Fibroblast of skin of left quadriceps (primary cell): ENCODE measurements around the gene RAB7B.

Experiments used
- DNase-seq, 2 experiments: peaks; one replicate each; pipeline ENCODE4 v3.0.0-alpha.2; 2013; ENCODE audit warnings: low read depth in 2 of 2

Gene RAB7B

GRCh38 chr1:206022766-206023165 is 19.6 kb upstream of the RAB7B start:
- DNase-seq = no peak

GRCh38 chr1:206021626-206022365 is 18.6 kb upstream of the RAB7B start:
- peak; percentile 24 to 31 for DNase-seq

GRCh38 chr1:206021008-206021625 is 17.9 kb upstream of the RAB7B start:
- no peak for DNase-seq

GRCh38 chr1:206020393-206021007 is 17.3 kb upstream of the RAB7B start:
- no peak for DNase-seq

- no peak for DNase-seq
Measured at GRCh38 chr1:206015071-206015470, 11.9 kb upstream of the RAB7B start.

GRCh38 chr1:206014601-206015000 is 11.4 kb upstream of the RAB7B start:
- DNase-seq = no peak

GRCh38 chr1:206013026-206013795 is 10.0 kb upstream of the RAB7B start:
- DNase-seq = no peak

GRCh38 chr1:206012086-206012859 is 9.1 kb upstream of the RAB7B start:
- no peak for DNase-seq

- DNase-seq = no peak
Measured at GRCh38 chr1:206011057-206011456, 7.9 kb upstream of the RAB7B start.

- DNase-seq = no peak
Measured at GRCh38 chr1:206010060-206010459, 6.9 kb upstream of the RAB7B start.

- DNase-seq = no peak
Measured at GRCh38 chr1:206006946-206007345, 3.8 kb upstream of the RAB7B start.

GRCh38 chr1:206005778-206006180 is 2.6 kb upstream of the RAB7B start:
- DNase-seq = no peak

- no peak for DNase-seq
Measured at GRCh38 chr1:206005234-206005633, 2.0 kb upstream of the RAB7B start.

- peak in 1 of 2 experiments; percentile 2 for DNase-seq
Measured at GRCh38 chr1:206004826-206005225, 1.6 kb upstream of the RAB7B start.

GRCh38 chr1:206003854-206004800 is 932 bp upstream of the RAB7B start:
- no peak for DNase-seq

GRCh38 chr1:206002160-206002559 is 1.0 kb downstream of the RAB7B start:
- no peak for DNase-seq

GRCh38 chr1:206001476-206001888 is 1.7 kb downstream of the RAB7B start:
- peak; percentile 79 to 80 for DNase-seq

- DNase-seq = no peak
Measured at GRCh38 chr1:206000641-206001339, 2.4 kb downstream of the RAB7B start.

GRCh38 chr1:205998457-205999241 is 4.5 kb downstream of the RAB7B start:
- no peak for DNase-seq
